ENCODE measurements around the gene SLC12A2. TPM values are rescaled to one million over a fixed set of nuclear protein-coding genes. Genes with fewer than 3 reads are reported as not detected.

The SLC12A2 gene
- total and polyA plus RNA-seq, 9 of the 15 experiments (the other 6 are each of a cell fraction or from before 2014, with no cell fraction given), result 5.1 to 20.3 (median 12.6) TPM

DNA sequence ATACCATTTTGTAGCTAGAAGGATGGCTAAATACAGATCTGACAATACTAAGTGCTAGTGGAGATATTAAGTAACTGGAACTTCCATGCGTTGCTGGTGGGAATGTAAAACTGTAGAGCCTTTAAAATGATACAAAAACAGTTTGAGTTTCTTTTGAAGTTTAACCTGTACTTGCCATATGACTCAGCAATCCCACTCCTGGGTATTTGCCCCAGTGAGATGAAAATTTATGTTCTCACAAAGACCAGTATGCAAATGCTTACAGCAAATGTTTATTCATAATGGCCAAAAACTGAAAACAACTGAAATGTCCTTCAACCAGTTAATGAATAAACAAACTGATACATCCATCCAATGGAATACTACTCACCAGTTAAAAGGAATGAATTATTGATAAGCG, 137.3 kb downstream of the SLC12A2 start:
- Histone ChIP-seq H4K20me1 (replicated peaks; ENCODE audit: control insufficient read depth, insufficient read depth, low read length) (no peaks in the 10 kb centered on the region), H3K9ac (ENCODE audit: insufficient read depth in 1 of 2, low read depth in 2 of 2, low read length in 2 of 2) (no peak overlapping the region), H3K79me2 (ENCODE audit: control insufficient read depth, insufficient read depth, low read length) (no peaks in the 10 kb centered on the region), H3K27me3 (ENCODE audit: control insufficient read depth in 2 of 2, insufficient read depth in 2 of 2, low read length in 2 of 2) (peaks cover 0 to 6% of the 10 kb centered on the region in 2 experiments; a peak in 1 of 5 replicates), H3K9me1 (ENCODE audit: control insufficient read depth, insufficient read depth, low read length) (no peaks in the 10 kb centered on the region), H3K27ac (ENCODE audit: extremely low read depth, low read depth, low read length) (no peak overlapping the region), H3K36me3 (ENCODE audit: control insufficient read depth, insufficient read depth, low read length) (no peaks in the 10 kb centered on the region), H3K4me1 (replicated peaks in 1 of 2; ENCODE audit: control insufficient read depth in 2 of 2, insufficient read depth in 2 of 2, low read length in 2 of 2) (no peaks in the 10 kb centered on the region), H2AFZ (ENCODE audit: low read depth, low read length) (no peak overlapping the region), H3K4me2 (ENCODE audit: insufficient read depth, low read length) (no peak overlapping the region), H3K9me3 (replicated peaks; ENCODE audit: control insufficient read depth, insufficient read depth, low read depth, low read length) (no peaks in the 10 kb centered on the region), H3K4me3 (no peak overlapping the region)
- ATAC-seq (no peak), FAIRE-seq (no peak), DNase-seq (ENCODE audit: extremely low read depth in 1 of 4, low spot score in 3 of 4) (no peak)
- 0% methylated on average over 2 of the region's 2 CpGs for WGBS (ENCODE audit: insufficient coverage, low coverage, missing lambda C conversion rate)
- intact Hi-C loops (cut with micrococcal nuclease) (no loop called here), in situ Hi-C loops (cut with MboI) (loop anchor here (10.0 to 25.0 kb wide), 2 partner anchors 916 to 1554 kb away; no protein-coding TSS in a partner anchor)
- CTCF ChIA-PET (ENCODE audit: low intra/inter-chr PET ratio), result no interaction called here
- POLR2A ChIA-PET, result no interaction called here
- BruUV-seq (replicated peaks), result no TSS peak
- TF ChIP-seq, protein P1, sequence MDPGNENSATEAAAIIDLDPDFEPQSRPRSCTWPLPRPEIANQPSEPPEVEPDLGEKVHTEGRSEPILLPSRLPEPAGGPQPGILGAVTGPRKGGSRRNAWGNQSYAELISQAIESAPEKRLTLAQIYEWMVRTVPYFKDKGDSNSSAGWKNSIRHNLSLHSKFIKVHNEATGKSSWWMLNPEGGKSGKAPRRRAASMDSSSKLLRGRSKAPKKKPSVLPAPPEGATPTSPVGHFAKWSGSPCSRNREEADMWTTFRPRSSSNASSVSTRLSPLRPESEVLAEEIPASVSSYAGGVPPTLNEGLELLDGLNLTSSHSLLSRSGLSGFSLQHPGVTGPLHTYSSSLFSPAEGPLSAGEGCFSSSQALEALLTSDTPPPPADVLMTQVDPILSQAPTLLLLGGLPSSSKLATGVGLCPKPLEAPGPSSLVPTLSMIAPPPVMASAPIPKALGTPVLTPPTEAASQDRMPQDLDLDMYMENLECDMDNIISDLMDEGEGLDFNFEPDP (CRISPR knock-in tag; IDR thresholded peaks at IDR 0.05), result no peak
- TF ChIP-seq SREBF1 (IDR thresholded peaks at IDR 0.05; ENCODE audit: borderline replicate concordance, low read depth, low read length) (no peak), DMBX1 (CRISPR knock-in tag; IDR thresholded peaks at IDR 0.05; ENCODE audit: borderline replicate concordance) (no peak), RBBP5 (IDR thresholded peaks at IDR 0.05; ENCODE audit: borderline replicate concordance, insufficient read depth, low read length, poor library complexity, severe bottlenecking) (no peak), CREBBP (IDR thresholded peaks at IDR 0.05; ENCODE audit: low read depth, low read length) (no peak), EWSR1 (IDR thresholded peaks at IDR 0.05; ENCODE audit: borderline replicate concordance, low read depth, partially characterized antibody) (no peak), BCL6 (CRISPR knock-in tag; IDR thresholded peaks at IDR 0.05) (no peak), NCOR1 (IDR thresholded peaks at IDR 0.05) (no peak), ETV5 (CRISPR knock-in tag; IDR thresholded peaks at IDR 0.05; ENCODE audit: low read depth) (no peak), L3MBTL2 (IDR thresholded peaks at IDR 0.05) (no peak), ZNF696 (CRISPR knock-in tag; conservative IDR thresholded peaks at IDR 0.05) (no peak), FOXA1 (IDR thresholded peaks at IDR 0.05; ENCODE audit: borderline replicate concordance) (no peak)
- TF ChIP-seq, protein P2, sequence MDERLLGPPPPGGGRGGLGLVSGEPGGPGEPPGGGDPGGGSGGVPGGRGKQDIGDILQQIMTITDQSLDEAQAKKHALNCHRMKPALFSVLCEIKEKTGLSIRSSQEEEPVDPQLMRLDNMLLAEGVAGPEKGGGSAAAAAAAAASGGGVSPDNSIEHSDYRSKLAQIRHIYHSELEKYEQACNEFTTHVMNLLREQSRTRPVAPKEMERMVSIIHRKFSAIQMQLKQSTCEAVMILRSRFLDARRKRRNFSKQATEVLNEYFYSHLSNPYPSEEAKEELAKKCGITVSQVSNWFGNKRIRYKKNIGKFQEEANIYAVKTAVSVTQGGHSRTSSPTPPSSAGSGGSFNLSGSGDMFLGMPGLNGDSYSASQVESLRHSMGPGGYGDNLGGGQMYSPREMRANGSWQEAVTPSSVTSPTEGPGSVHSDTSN (CRISPR knock-in tag; IDR thresholded peaks at IDR 0.05; ENCODE audit: low read depth), result no peak
- TF ChIP-seq, protein P2 (tag; conservative IDR thresholded peaks at IDR 0.05; ENCODE audit: low read depth), result no peak
- TF ChIP-seq, protein P3, sequence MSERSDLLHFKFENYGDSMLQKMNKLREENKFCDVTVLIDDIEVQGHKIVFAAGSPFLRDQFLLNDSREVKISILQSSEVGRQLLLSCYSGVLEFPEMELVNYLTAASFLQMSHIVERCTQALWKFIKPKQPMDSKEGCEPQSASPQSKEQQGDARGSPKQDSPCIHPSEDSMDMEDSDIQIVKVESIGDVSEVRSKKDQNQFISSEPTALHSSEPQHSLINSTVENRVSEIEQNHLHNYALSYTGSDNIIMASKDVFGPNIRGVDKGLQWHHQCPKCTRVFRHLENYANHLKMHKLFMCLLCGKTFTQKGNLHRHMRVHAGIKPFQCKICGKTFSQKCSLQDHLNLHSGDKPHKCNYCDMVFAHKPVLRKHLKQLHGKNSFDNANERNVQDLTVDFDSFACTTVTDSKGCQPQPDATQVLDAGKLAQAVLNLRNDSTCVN (CRISPR knock-in tag; IDR thresholded peaks at IDR 0.05), result no peak
- TF ChIP-seq, protein P4, sequence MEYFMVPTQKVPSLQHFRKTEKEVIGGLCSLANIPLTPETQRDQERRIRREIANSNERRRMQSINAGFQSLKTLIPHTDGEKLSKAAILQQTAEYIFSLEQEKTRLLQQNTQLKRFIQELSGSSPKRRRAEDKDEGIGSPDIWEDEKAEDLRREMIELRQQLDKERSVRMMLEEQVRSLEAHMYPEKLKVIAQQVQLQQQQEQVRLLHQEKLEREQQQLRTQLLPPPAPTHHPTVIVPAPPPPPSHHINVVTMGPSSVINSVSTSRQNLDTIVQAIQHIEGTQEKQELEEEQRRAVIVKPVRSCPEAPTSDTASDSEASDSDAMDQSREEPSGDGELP (CRISPR knock-in tag; IDR thresholded peaks at IDR 0.05; ENCODE audit: borderline replicate concordance), result no peak
